IMR-90 (cell line): ENCODE results near the gene KCTD11. TPM values are rescaled to one million over a fixed set of nuclear protein-coding genes. Genes with fewer than 3 reads are reported as not detected.

Source experiments
- ATAC-seq: fragments of 200-7000 bp; cut with Tn5 transposase; 2 replicates; pipeline ENCODE4 v1.9.1; 2020; ENCODE audit warnings: low read depth, mild to moderate bottlenecking, moderate library complexity
- BruUV-seq: library from RNA; stranded (reverse); fragments of 400-500 nt; replicated peaks from 2 replicates; lab custom pipeline; 2021; lab: Mats Ljungman, UMichigan
- CTCF ChIA-PET: fragments of 300-600 bp; formaldehyde crosslinking; extraction: SDS; loops from one replicate; lab custom pipeline; 2021; ENCODE audit warnings: antibody characterized with exemption; lab: Yijun Ruan, JAX
- POLR2A ChIA-PET: fragments of 300-600 bp; sonication (Branson Sonifier 250); formaldehyde crosslinking; loops from one replicate; lab custom pipeline; 2022; ENCODE audit warnings: antibody characterized with exemption; ENCODE audit not compliant: unreplicated experiment; lab: Charles Lee
- DNase-seq: peaks from one replicate; pipeline ENCODE4 v3.0.0; 2013
- H2AFZ ChIP-seq: replicated peaks from 2 replicates; pipeline ENCODE3; 2013; ENCODE audit warnings: low read length, mild to moderate bottlenecking; ENCODE audit not compliant: poor library complexity
- H2AK5ac ChIP-seq: 2 replicates; pipeline ENCODE4 v1.6.1; 2013; ENCODE audit warnings: low read depth, low read length, inconsistent platforms
- H2AK9ac ChIP-seq: replicated peaks from 2 replicates; pipeline ENCODE3; 2013; ENCODE audit warnings: mild to moderate bottlenecking, low read depth, low read length, moderate library complexity; ENCODE audit not compliant: poor library complexity
- H2BK120ac ChIP-seq: 2 replicates; pipeline ENCODE4 v1.6.1; 2013; ENCODE audit warnings: low read depth, low read length, inconsistent platforms
- H2BK15ac ChIP-seq: 3 replicates; pipeline ENCODE4 v1.6.1; 2013; ENCODE audit warnings: low read depth, low read length, inconsistent platforms
- H2BK20ac ChIP-seq: 2 replicates; pipeline ENCODE4 v1.6.1; 2013; ENCODE audit warnings: low read depth, mild to moderate bottlenecking, inconsistent platforms, low read length, moderate library complexity
- H2BK5ac ChIP-seq: 2 replicates; pipeline ENCODE4 v1.6.1; 2013; ENCODE audit warnings: mild to moderate bottlenecking, low read depth, low read length, inconsistent platforms; ENCODE audit not compliant: poor library complexity, severe bottlenecking
- H3K14ac ChIP-seq: replicated peaks from 2 replicates; pipeline ENCODE4 v1.6.1; 2013; ENCODE audit warnings: low read depth, low read length, inconsistent platforms
- H3K18ac ChIP-seq: 2 replicates; pipeline ENCODE4 v1.6.1; 2013; ENCODE audit warnings: low read depth, low read length, control low read depth
- H3K23ac ChIP-seq: 2 replicates; pipeline ENCODE4 v1.6.1; 2013; ENCODE audit warnings: low read depth, low read length, inconsistent platforms
- H3K27ac ChIP-seq: 2 replicates; pipeline ENCODE4 v1.5.1; 2013; ENCODE audit warnings: mild to moderate bottlenecking, control low read depth, low read length; ENCODE audit not compliant: insufficient read depth
- H3K27me3 ChIP-seq: 2 replicates; pipeline ENCODE4 v1.6.1; 2013; ENCODE audit warnings: low read length; ENCODE audit not compliant: control insufficient read depth, insufficient read depth
- H3K36me3 ChIP-seq: 2 replicates; pipeline ENCODE4 v1.6.1; 2013; ENCODE audit warnings: low read length, mixed read lengths; ENCODE audit not compliant: control insufficient read depth, insufficient read depth
- H3K4ac ChIP-seq: 2 replicates; pipeline ENCODE4 v1.6.1; 2013; ENCODE audit warnings: low read depth, low read length, inconsistent platforms
- H3K4me1 ChIP-seq: 2 replicates; pipeline ENCODE4 v1.6.1; 2013; ENCODE audit warnings: low read length, mixed read lengths; ENCODE audit not compliant: control insufficient read depth, insufficient read depth
- H3K4me2 ChIP-seq: 2 replicates; pipeline ENCODE4 v1.6.1; 2013; ENCODE audit warnings: low read depth, mild to moderate bottlenecking, control low read depth, low read length, moderate library complexity
- H3K4me3 ChIP-seq: 2 replicates; pipeline ENCODE4 v1.5.1; 2013; ENCODE audit warnings: low read depth, mild to moderate bottlenecking, control low read depth, low read length, moderate library complexity; ENCODE audit not compliant: insufficient read depth
- H3K56ac ChIP-seq: 2 replicates; pipeline ENCODE4 v1.6.1; 2013; ENCODE audit warnings: low read length, inconsistent platforms; ENCODE audit not compliant: insufficient read depth; ENCODE audit errors: extremely low read depth
- H3K79me1 ChIP-seq, 2 experiments: 2 replicates each; pipeline ENCODE4 v1.6.1; 2013; ENCODE audit warnings: low read length in 2 of 2, inconsistent platforms in 1 of 2, low read depth in 1 of 2
- H3K9ac ChIP-seq: 2 replicates; pipeline ENCODE4 v1.6.1; 2013; ENCODE audit warnings: low read depth, low read length, control low read depth
- H3K9me1 ChIP-seq: 2 replicates; pipeline ENCODE4 v1.6.1; 2013; ENCODE audit warnings: low read length, inconsistent platforms; ENCODE audit not compliant: insufficient read depth
- H3K9me3 ChIP-seq: 2 replicates; pipeline ENCODE4 v1.6.1; 2013; ENCODE audit warnings: low read length; ENCODE audit not compliant: control insufficient read depth, insufficient read depth
- H4K20me1 ChIP-seq: 2 replicates; pipeline ENCODE4 v1.6.1; 2013; ENCODE audit warnings: low read length, inconsistent platforms; ENCODE audit not compliant: insufficient read depth
- H4K5ac ChIP-seq: 2 replicates; pipeline ENCODE4 v1.6.1; 2013; ENCODE audit warnings: mild to moderate bottlenecking, low read depth, low read length, control low read depth
- H4K8ac ChIP-seq, 2 experiments: 2 replicates each; pipeline ENCODE4 v1.6.1; 2013; ENCODE audit warnings: low read depth in 2 of 2, low read length in 2 of 2, control low read depth in 1 of 2, inconsistent platforms in 1 of 2
- H4K91ac ChIP-seq: 2 replicates; pipeline ENCODE4 v1.6.1; 2013; ENCODE audit warnings: low read depth, low read length, inconsistent platforms; ENCODE audit not compliant: insufficient read depth
- BHLHE40 ChIP-seq: fragments of 150-350 bp; IDR thresholded peaks from 2 replicates; pipeline ENCODE4 v1.6.1; 2016; ENCODE audit warnings: mild to moderate bottlenecking, low read depth, low read length
- FOS ChIP-seq: fragments of 150-350 bp; IDR thresholded peaks from 2 replicates; pipeline ENCODE4 v1.6.1; 2016; ENCODE audit warnings: low read depth, low read length
- MAZ ChIP-seq: IDR thresholded peaks from 2 replicates; pipeline ENCODE4 v1.6.1; 2012; ENCODE audit warnings: low read depth, mild to moderate bottlenecking, low read length, improper control_type of control experiment, moderate library complexity, borderline replicate concordance
- MXI1 ChIP-seq: IDR thresholded peaks from 2 replicates; pipeline ENCODE4 v1.6.1; 2012; ENCODE audit warnings: low read depth, mild to moderate bottlenecking, low read length, moderate library complexity, borderline replicate concordance
- POLR2A ChIP-seq: IDR thresholded peaks from 2 replicates; pipeline ENCODE4 v1.6.1; 2012; ENCODE audit warnings: mild to moderate bottlenecking, low read depth, low read length
- RFX5 ChIP-seq: IDR thresholded peaks from 2 replicates; pipeline ENCODE4 v1.8.0; 2012; ENCODE audit warnings: low read depth, mild to moderate bottlenecking, low read length, moderate library complexity
- WGBS, 2 experiments: methylation state at CpG; one replicate each; pipeline versions ENCODE4 v1.1.5 to v1.1.7; 2013; ENCODE audit warnings: missing lambda C conversion rate in 2 of 2; ENCODE audit not compliant: insufficient read length in 1 of 2; ENCODE audit errors: extremely low coverage in 2 of 2; 5-methylcytosine and 5-hydroxymethylcytosine counted together
- dilution Hi-C: fragments of 300-500 bp; cut with HindIII; formaldehyde crosslinking; loops from one replicate; pipeline ENCODE4 v1.14.3; 2018; ENCODE audit warnings: low sequenced_read_pairs; ENCODE audit not compliant: unreplicated experiment
- in situ Hi-C: fragments of 300-500 bp; cut with MboI; formaldehyde crosslinking; loops from 3 replicates; pipeline ENCODE4 v1.14.3; 2019; ENCODE audit warnings: low sequenced_read_pairs, inconsistent platforms, mixed read lengths
- intact Hi-C: fragments of 100-400 bp; cut with micrococcal nuclease; formaldehyde crosslinking; loops from 2 replicates; pipeline ENCODE4 v1.10.0; 2022
- polyA plus RNA-seq, 3 experiments: library from polyadenylated mRNA; depleted of rRNA; stranded (reverse); fragments of >200 nt; gene quantifications; 2 replicates each; pipeline ENCODE4 v1.2.3, GENCODE V29; 2012; ENCODE audit warnings: low replicate concordance in 1 of 3
- total RNA-seq: library from RNA; depleted of rRNA; stranded (reverse); fragments of >200 nt; gene quantifications from 2 replicates; pipeline ENCODE4 v1.2.3, GENCODE V29; 2012

Gene KCTD11
- total and polyA plus RNA-seq, 2 of the 4 experiments (the other 2 are of a cell fraction) = 10.8 to 16.4 TPM

GRCh38 chr17:7308625-7309433 is 43.1 kb upstream of the KCTD11 start:
- peaks cover 31% of the 10 kb centered on the region for H3K36me3 ChIP-seq
- POLR2A ChIA-PET = no interaction called here

More at GRCh38 chr17:7308625-7309433, 43.1 kb upstream of the KCTD11 start:
- H2AK5ac ChIP-seq = peak overlapping the region; percentile 87; the same call in 1 of the 2 replicates
- peaks cover 54% of the 10 kb centered on the region for H4K20me1 ChIP-seq
- H3K4me3 ChIP-seq = peak overlapping the region; percentile 68
- peak overlapping the region; percentile 74 for H3K27ac ChIP-seq
- no peak overlapping the region for H2BK20ac ChIP-seq
- TF ChIP-seq MAZ = 0 out of 2 replicates have a peak, but pooled peaks have one; percentile 18
- TF ChIP-seq RFX5 = no peak
- no peak for TF ChIP-seq MXI1
- TF ChIP-seq POLR2A = peak; percentile 87
- no peak for TF ChIP-seq FOS
- TF ChIP-seq BHLHE40 = no peak
- no peaks in the 10 kb centered on the region for H3K9me3 ChIP-seq
- H4K8ac ChIP-seq = peak overlapping the region in 1 of 2 experiments; percentile 69; a peak in 1 of 4 replicates
- peaks cover 13% of the 10 kb centered on the region for H3K9me1 ChIP-seq
- H3K4ac ChIP-seq = peak overlapping the region; percentile 78
- H2AFZ ChIP-seq = peak overlapping the region; percentile 41
- 0% methylated on average over 2 of the region's 14 CpGs; no CpG with 5 or more reads in 1 of the 2 experiments for WGBS, 2 experiments
- H4K5ac ChIP-seq = no peak overlapping the region
- peaks cover 2% of the 10 kb centered on the region; the same call in 1 of the 2 replicates for H3K4me1 ChIP-seq
- H2AK9ac ChIP-seq = peak overlapping the region; percentile 99
- no peak overlapping the region for H2BK15ac ChIP-seq
- H3K23ac ChIP-seq = peak overlapping the region; percentile 78; the same call in 1 of the 2 replicates
- ATAC-seq (peak; percentile 30), DNase-seq (peak; percentile 77)
- peak overlapping the region; percentile 77 for H3K9ac ChIP-seq
- H2BK5ac ChIP-seq = peak overlapping the region; percentile 87
- peak overlapping the region; percentile 76 for H3K56ac ChIP-seq
- peaks cover 22 to 50% of the 10 kb centered on the region in 2 experiments; a peak in 3 of 4 replicates for H3K79me1 ChIP-seq
- intact Hi-C loops = no loop called here
- H3K4me2 ChIP-seq = peak overlapping the region; percentile 98
- H3K18ac ChIP-seq = no peak overlapping the region; the same call in 1 of the 2 replicates
- H3K14ac ChIP-seq = peak overlapping the region; percentile 50
- CTCF ChIA-PET = interaction anchor here (0.9 kb wide), 1 partner anchor 11 kb away, joined by 3 read pairs; no protein-coding TSS in a partner anchor
- in situ Hi-C loops = loop anchor here (10.0 kb wide), 1 partner anchor 264 kb away; the partner anchor contains the start of gene SLC16A11
- H3K27me3 ChIP-seq = no peaks in the 10 kb centered on the region
- dilution Hi-C loops = no loop called here
- H4K91ac ChIP-seq = peak overlapping the region; percentile 26
- BruUV-seq = no TSS peak
- H2BK120ac ChIP-seq = 0 out of 2 replicates have a peak overlapping the region, but pooled peaks have one; percentile 1
